ENCODE results near the gene TMBIM1. TPM values are rescaled to one million over a fixed set of nuclear protein-coding genes. Genes with fewer than 3 reads are reported as not detected.

Gene TMBIM1
- total and polyA plus RNA-seq, 4 donors = 92.1 to 258 (median 147) TPM

DNA sequence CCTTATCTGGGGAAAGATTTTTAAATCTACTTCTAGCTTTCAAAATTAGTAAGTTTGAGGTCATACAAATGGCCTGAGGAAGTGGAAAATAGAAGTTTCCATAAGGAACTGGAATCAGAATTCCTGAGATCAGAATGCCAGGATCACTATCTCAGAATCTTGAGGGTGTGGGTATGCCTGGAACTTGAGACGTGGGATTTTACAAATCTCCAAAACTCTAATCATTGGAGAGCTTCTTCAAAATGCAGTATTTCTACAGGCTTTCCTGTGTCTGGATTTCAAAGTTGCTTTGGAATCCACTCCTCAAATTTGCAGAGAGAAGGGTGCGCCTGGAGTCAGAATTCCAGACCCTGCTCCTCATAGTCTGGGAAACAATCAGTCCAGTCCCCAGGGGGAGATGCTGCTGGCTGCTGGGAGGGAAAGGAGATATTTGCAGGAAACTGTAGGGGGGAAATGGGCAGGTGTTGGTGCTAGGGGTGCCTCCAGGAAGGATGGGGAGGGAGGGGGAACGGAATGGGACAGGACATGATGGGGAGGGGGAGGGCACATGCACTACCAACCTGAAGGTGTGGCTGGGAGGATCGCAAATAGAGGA lies 33.4 kb upstream of the TMBIM1 start:
- Histone ChIP-seq H3K27ac (ENCODE audit: low read depth in 1 of 2, low read length in 1 of 2) (no peak overlapping the region), H3K36me3 (ENCODE audit: control insufficient read depth in 4 of 4, insufficient read depth in 4 of 4, low read length in 4 of 4) (no peaks in the 10 kb centered on the region), H3K9ac (ENCODE audit: insufficient read depth in 1 of 2, low read length in 2 of 2) (no peak overlapping the region), H3K27me3 (ENCODE audit: control insufficient read depth in 3 of 3, insufficient read depth in 3 of 3, low read length in 2 of 3) (no peaks in the 10 kb centered on the region), H3K4me3 (no peak overlapping the region), H3K4me1 (ENCODE audit: control insufficient read depth in 5 of 5, insufficient read depth in 5 of 5, low read length in 5 of 5) (peaks cover 0 to 50% (median 22%) of the 10 kb centered on the region in 5 donors), H3K9me3 (ENCODE audit: control insufficient read depth in 4 of 4, insufficient read depth in 3 of 4, low read length in 3 of 4) (no peaks in the 10 kb centered on the region)
- ATAC-seq (ENCODE audit: insufficient read depth, low FRiP score) (no peak), DNase-seq (no peak)
- TF ChIP-seq, protein P1, sequence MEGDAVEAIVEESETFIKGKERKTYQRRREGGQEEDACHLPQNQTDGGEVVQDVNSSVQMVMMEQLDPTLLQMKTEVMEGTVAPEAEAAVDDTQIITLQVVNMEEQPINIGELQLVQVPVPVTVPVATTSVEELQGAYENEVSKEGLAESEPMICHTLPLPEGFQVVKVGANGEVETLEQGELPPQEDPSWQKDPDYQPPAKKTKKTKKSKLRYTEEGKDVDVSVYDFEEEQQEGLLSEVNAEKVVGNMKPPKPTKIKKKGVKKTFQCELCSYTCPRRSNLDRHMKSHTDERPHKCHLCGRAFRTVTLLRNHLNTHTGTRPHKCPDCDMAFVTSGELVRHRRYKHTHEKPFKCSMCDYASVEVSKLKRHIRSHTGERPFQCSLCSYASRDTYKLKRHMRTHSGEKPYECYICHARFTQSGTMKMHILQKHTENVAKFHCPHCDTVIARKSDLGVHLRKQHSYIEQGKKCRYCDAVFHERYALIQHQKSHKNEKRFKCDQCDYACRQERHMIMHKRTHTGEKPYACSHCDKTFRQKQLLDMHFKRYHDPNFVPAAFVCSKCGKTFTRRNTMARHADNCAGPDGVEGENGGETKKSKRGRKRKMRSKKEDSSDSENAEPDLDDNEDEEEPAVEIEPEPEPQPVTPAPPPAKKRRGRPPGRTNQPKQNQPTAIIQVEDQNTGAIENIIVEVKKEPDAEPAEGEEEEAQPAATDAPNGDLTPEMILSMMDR (IDR thresholded peaks at IDR 0.05; ENCODE audit: control extremely low read depth, extremely low read depth) = no peak
- 61 to 68% methylated on average over 4 of the region's 4 CpGs for WGBS, 2 donors

DNA sequence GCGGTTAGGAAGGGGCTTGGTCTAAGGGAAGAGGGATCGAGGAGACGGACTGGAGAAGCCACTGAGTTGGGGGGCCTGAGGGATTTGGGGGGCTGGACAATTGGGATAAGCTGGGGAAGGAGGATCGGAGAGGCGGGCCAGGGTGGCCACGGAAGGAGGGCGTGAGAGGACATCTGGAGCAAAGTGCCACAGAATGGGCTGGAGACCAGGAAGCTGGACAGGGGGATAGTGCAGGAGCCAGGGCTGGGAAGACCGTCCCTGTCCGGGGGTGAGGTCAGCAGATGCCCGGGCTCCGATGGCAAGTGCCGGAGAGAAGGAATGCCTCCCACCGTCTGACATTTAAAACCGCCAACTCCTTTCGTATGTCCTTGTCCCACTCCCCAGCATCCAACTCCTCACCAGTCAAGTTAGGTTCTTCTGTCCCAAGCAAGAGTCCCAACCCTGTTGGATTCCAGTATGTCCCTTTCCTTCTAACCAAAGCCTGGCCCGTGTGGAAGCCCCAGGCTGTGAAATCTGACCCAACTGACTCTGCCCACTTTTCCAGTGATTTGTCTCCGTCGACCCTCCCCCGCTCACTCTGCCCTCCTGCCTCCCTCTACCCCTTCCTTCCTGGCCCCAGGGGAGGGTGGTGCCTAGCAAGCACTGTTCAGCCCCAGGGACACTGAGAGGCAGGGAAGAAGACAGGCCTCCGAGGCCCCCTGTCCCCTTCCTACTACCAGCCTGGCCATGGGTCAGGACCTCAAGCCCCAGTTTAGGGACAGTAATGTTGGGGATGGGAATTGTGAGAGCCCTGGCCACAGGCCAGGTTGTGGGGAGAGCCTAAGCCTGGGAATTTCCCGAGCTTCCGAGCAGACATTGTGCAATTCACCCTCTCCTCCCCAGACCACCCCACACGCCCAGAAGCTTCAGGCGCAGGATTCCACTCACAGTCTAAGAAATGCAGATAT lies 31.5 kb upstream of the TMBIM1 start:
- DNase-seq = peak; percentile 84 to 90 (median 88)
- TF ChIP-seq, protein P1 (IDR thresholded peaks at IDR 0.05; ENCODE audit: control extremely low read depth, extremely low read depth) = no peak
- peak overlapping the region in 1 of 2 donors; percentile 81 for H3K27ac ChIP-seq (ENCODE audit: low read depth in 1 of 2, low read length in 1 of 2)
- H3K36me3 ChIP-seq (ENCODE audit: control insufficient read depth in 4 of 4, insufficient read depth in 4 of 4, low read length in 4 of 4) = no peaks in the 10 kb centered on the region
- H3K4me1 ChIP-seq (ENCODE audit: control insufficient read depth in 5 of 5, insufficient read depth in 5 of 5, low read length in 5 of 5) = peaks cover 0 to 39% (median 21%) of the 10 kb centered on the region in 5 donors
- H3K27me3 ChIP-seq (ENCODE audit: control insufficient read depth in 3 of 3, insufficient read depth in 3 of 3, low read length in 2 of 3) = no peaks in the 10 kb centered on the region
- ATAC-seq (ENCODE audit: insufficient read depth, low FRiP score) = peak; percentile 41
- H3K9ac ChIP-seq (ENCODE audit: insufficient read depth in 1 of 2, low read length in 2 of 2) = peak overlapping the region; percentile 51 to 63
- WGBS, 2 donors = 4 to 7% methylated on average over 24 of the region's 24 CpGs
- peak overlapping the region; percentile 62 for H3K4me3 ChIP-seq
- no peaks in the 10 kb centered on the region for H3K9me3 ChIP-seq (ENCODE audit: control insufficient read depth in 4 of 4, insufficient read depth in 3 of 4, low read length in 3 of 4)

DNA sequence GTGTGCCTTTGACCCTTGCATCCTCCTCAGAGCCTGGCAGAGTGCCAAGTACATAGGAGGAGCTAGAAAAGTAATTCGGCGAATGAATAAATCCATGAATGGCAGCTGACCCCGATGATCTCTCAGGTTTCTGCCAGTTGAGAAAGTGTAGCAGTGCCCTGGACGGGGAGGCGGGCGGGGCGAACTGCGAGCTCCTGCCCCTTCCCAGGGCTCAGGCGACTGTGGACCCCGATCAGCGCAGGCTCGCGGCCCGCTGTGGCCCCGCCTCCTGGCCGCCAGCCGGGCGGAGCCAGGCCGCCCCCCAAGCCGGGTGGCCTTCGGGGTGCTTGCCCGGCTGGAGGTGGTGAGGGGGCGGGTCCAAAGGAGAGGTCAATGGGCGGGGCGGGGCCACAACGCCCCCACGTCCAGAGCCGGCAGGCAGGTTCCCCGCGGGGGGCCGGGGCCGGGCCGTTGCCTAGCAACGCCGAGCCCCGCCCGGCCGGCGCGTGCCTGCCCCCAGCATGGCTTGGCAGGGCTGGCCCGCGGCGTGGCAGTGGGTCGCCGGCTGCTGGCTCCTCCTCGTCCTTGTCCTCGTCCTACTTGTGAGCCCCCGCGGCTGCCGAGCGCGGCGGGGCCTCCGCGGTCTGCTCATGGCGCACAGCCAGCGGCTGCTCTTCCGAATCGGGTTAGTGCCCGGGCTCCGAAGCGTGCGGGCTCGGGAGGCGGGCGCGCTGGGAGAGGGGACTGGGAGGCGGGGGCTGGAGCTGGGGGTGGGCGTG lies 30.6 kb upstream of the TMBIM1 start:
- peak; percentile 96 for DNase-seq

More for the DNA sequence above, 30.6 kb upstream of the TMBIM1 start:
- Histone ChIP-seq H3K36me3 (ENCODE audit: control insufficient read depth in 4 of 4, insufficient read depth in 4 of 4, low read length in 4 of 4) (no peaks in the 10 kb centered on the region), H3K9me3 (ENCODE audit: control insufficient read depth in 4 of 4, insufficient read depth in 3 of 4, low read length in 3 of 4) (no peaks in the 10 kb centered on the region), H3K4me1 (ENCODE audit: control insufficient read depth in 5 of 5, insufficient read depth in 5 of 5, low read length in 5 of 5) (peaks cover 0 to 36% (median 21%) of the 10 kb centered on the region in 5 donors), H3K4me3 (peak overlapping the region; percentile 62), H3K27ac (ENCODE audit: low read depth in 1 of 2, low read length in 1 of 2) (peak overlapping the region; percentile 76 to 81), H3K9ac (ENCODE audit: insufficient read depth in 1 of 2, low read length in 2 of 2) (peak overlapping the region in 1 of 2 donors; percentile 57), H3K27me3 (ENCODE audit: control insufficient read depth in 3 of 3, insufficient read depth in 3 of 3, low read length in 2 of 3) (no peaks in the 10 kb centered on the region)
- ATAC-seq (ENCODE audit: insufficient read depth, low FRiP score) = peak; percentile 82
- TF ChIP-seq, protein P1 (IDR thresholded peaks at IDR 0.05; ENCODE audit: control extremely low read depth, extremely low read depth) = no peak
- 1% methylated on average over 54 to 69 of the region's 69 CpGs for whole genome bisulfite sequencing, 2 donors
